IMR-90 (cell line): ENCODE results near the gene YWHAG. TPM values are rescaled to one million over a fixed set of nuclear protein-coding genes. Genes with fewer than 3 reads are reported as not detected.
A peak's percentile ranks its signal among the peaks of the same experiment; 100 is the strongest.

Experiments used
- ATAC-seq: fragments of 200-7000 bp; cut with Tn5 transposase; 2 replicates; pipeline ENCODE4 v1.9.1; 2020; ENCODE audit warnings: low read depth, mild to moderate bottlenecking, moderate library complexity
- BruUV-seq: library from RNA; stranded (reverse); fragments of 400-500 nt; replicated peaks from 2 replicates; lab custom pipeline; 2021; lab: Mats Ljungman, UMichigan
- CTCF ChIA-PET: fragments of 300-600 bp; formaldehyde crosslinking; extraction: SDS; loops from one replicate; lab custom pipeline; 2021; ENCODE audit warnings: antibody characterized with exemption; lab: Yijun Ruan, JAX
- POLR2A ChIA-PET: fragments of 300-600 bp; sonication (Branson Sonifier 250); formaldehyde crosslinking; loops from one replicate; lab custom pipeline; 2022; ENCODE audit warnings: antibody characterized with exemption; ENCODE audit not compliant: unreplicated experiment; lab: Charles Lee
- DNase-seq: peaks from one replicate; pipeline ENCODE4 v3.0.0; 2013
- H2AFZ ChIP-seq: replicated peaks from 2 replicates; pipeline ENCODE3; 2013; ENCODE audit warnings: low read length, mild to moderate bottlenecking; ENCODE audit not compliant: poor library complexity
- H2AK5ac ChIP-seq: 2 replicates; pipeline ENCODE4 v1.6.1; 2013; ENCODE audit warnings: low read depth, low read length, inconsistent platforms
- H2AK9ac ChIP-seq: replicated peaks from 2 replicates; pipeline ENCODE3; 2013; ENCODE audit warnings: mild to moderate bottlenecking, low read depth, low read length, moderate library complexity; ENCODE audit not compliant: poor library complexity
- H2BK120ac ChIP-seq: 2 replicates; pipeline ENCODE4 v1.6.1; 2013; ENCODE audit warnings: low read depth, low read length, inconsistent platforms
- H2BK15ac ChIP-seq: 3 replicates; pipeline ENCODE4 v1.6.1; 2013; ENCODE audit warnings: low read depth, low read length, inconsistent platforms
- H2BK20ac ChIP-seq: 2 replicates; pipeline ENCODE4 v1.6.1; 2013; ENCODE audit warnings: low read depth, mild to moderate bottlenecking, inconsistent platforms, low read length, moderate library complexity
- H2BK5ac ChIP-seq: 2 replicates; pipeline ENCODE4 v1.6.1; 2013; ENCODE audit warnings: mild to moderate bottlenecking, low read depth, low read length, inconsistent platforms; ENCODE audit not compliant: poor library complexity, severe bottlenecking
- H3K14ac ChIP-seq: replicated peaks from 2 replicates; pipeline ENCODE4 v1.6.1; 2013; ENCODE audit warnings: low read depth, low read length, inconsistent platforms
- H3K18ac ChIP-seq: 2 replicates; pipeline ENCODE4 v1.6.1; 2013; ENCODE audit warnings: low read depth, low read length, control low read depth
- H3K23ac ChIP-seq: 2 replicates; pipeline ENCODE4 v1.6.1; 2013; ENCODE audit warnings: low read depth, low read length, inconsistent platforms
- H3K27ac ChIP-seq: 2 replicates; pipeline ENCODE4 v1.5.1; 2013; ENCODE audit warnings: mild to moderate bottlenecking, control low read depth, low read length; ENCODE audit not compliant: insufficient read depth
- H3K27me3 ChIP-seq: 2 replicates; pipeline ENCODE4 v1.6.1; 2013; ENCODE audit warnings: low read length; ENCODE audit not compliant: control insufficient read depth, insufficient read depth
- H3K36me3 ChIP-seq: 2 replicates; pipeline ENCODE4 v1.6.1; 2013; ENCODE audit warnings: low read length, mixed read lengths; ENCODE audit not compliant: control insufficient read depth, insufficient read depth
- H3K4ac ChIP-seq: 2 replicates; pipeline ENCODE4 v1.6.1; 2013; ENCODE audit warnings: low read depth, low read length, inconsistent platforms
- H3K4me1 ChIP-seq: 2 replicates; pipeline ENCODE4 v1.6.1; 2013; ENCODE audit warnings: low read length, mixed read lengths; ENCODE audit not compliant: control insufficient read depth, insufficient read depth
- H3K4me2 ChIP-seq: 2 replicates; pipeline ENCODE4 v1.6.1; 2013; ENCODE audit warnings: low read depth, mild to moderate bottlenecking, control low read depth, low read length, moderate library complexity
- H3K4me3 ChIP-seq: 2 replicates; pipeline ENCODE4 v1.5.1; 2013; ENCODE audit warnings: low read depth, mild to moderate bottlenecking, control low read depth, low read length, moderate library complexity; ENCODE audit not compliant: insufficient read depth
- H3K56ac ChIP-seq: 2 replicates; pipeline ENCODE4 v1.6.1; 2013; ENCODE audit warnings: low read length, inconsistent platforms; ENCODE audit not compliant: insufficient read depth; ENCODE audit errors: extremely low read depth
- H3K79me1 ChIP-seq, 2 experiments: 2 replicates each; pipeline ENCODE4 v1.6.1; 2013; ENCODE audit warnings: low read length in 2 of 2, inconsistent platforms in 1 of 2, low read depth in 1 of 2
- H3K9ac ChIP-seq: 2 replicates; pipeline ENCODE4 v1.6.1; 2013; ENCODE audit warnings: low read depth, low read length, control low read depth
- H3K9me1 ChIP-seq: 2 replicates; pipeline ENCODE4 v1.6.1; 2013; ENCODE audit warnings: low read length, inconsistent platforms; ENCODE audit not compliant: insufficient read depth
- H3K9me3 ChIP-seq: 2 replicates; pipeline ENCODE4 v1.6.1; 2013; ENCODE audit warnings: low read length; ENCODE audit not compliant: control insufficient read depth, insufficient read depth
- H4K20me1 ChIP-seq: 2 replicates; pipeline ENCODE4 v1.6.1; 2013; ENCODE audit warnings: low read length, inconsistent platforms; ENCODE audit not compliant: insufficient read depth
- H4K5ac ChIP-seq: 2 replicates; pipeline ENCODE4 v1.6.1; 2013; ENCODE audit warnings: mild to moderate bottlenecking, low read depth, low read length, control low read depth
- H4K8ac ChIP-seq, 2 experiments: 2 replicates each; pipeline ENCODE4 v1.6.1; 2013; ENCODE audit warnings: low read depth in 2 of 2, low read length in 2 of 2, control low read depth in 1 of 2, inconsistent platforms in 1 of 2
- H4K91ac ChIP-seq: 2 replicates; pipeline ENCODE4 v1.6.1; 2013; ENCODE audit warnings: low read depth, low read length, inconsistent platforms; ENCODE audit not compliant: insufficient read depth
- BHLHE40 ChIP-seq: fragments of 150-350 bp; IDR thresholded peaks from 2 replicates; pipeline ENCODE4 v1.6.1; 2016; ENCODE audit warnings: mild to moderate bottlenecking, low read depth, low read length
- CHD1 ChIP-seq: IDR thresholded peaks from 2 replicates; pipeline ENCODE4 v1.6.1; 2012; ENCODE audit warnings: low read depth, low read length, improper control_type of control experiment
- FOS ChIP-seq: fragments of 150-350 bp; IDR thresholded peaks from 2 replicates; pipeline ENCODE4 v1.6.1; 2016; ENCODE audit warnings: low read depth, low read length
- MAZ ChIP-seq: IDR thresholded peaks from 2 replicates; pipeline ENCODE4 v1.6.1; 2012; ENCODE audit warnings: low read depth, mild to moderate bottlenecking, low read length, improper control_type of control experiment, moderate library complexity, borderline replicate concordance
- MXI1 ChIP-seq: IDR thresholded peaks from 2 replicates; pipeline ENCODE4 v1.6.1; 2012; ENCODE audit warnings: low read depth, mild to moderate bottlenecking, low read length, moderate library complexity, borderline replicate concordance
- POLR2A ChIP-seq: IDR thresholded peaks from 2 replicates; pipeline ENCODE4 v1.6.1; 2012; ENCODE audit warnings: mild to moderate bottlenecking, low read depth, low read length
- RFX5 ChIP-seq: IDR thresholded peaks from 2 replicates; pipeline ENCODE4 v1.8.0; 2012; ENCODE audit warnings: low read depth, mild to moderate bottlenecking, low read length, moderate library complexity
- WGBS, 2 experiments: methylation state at CpG; one replicate each; pipeline versions ENCODE4 v1.1.5 to v1.1.7; 2013; ENCODE audit warnings: missing lambda C conversion rate in 2 of 2; ENCODE audit not compliant: insufficient read length in 1 of 2; ENCODE audit errors: extremely low coverage in 2 of 2; 5-methylcytosine and 5-hydroxymethylcytosine counted together
- dilution Hi-C: fragments of 300-500 bp; cut with HindIII; formaldehyde crosslinking; loops from one replicate; pipeline ENCODE4 v1.14.3; 2018; ENCODE audit warnings: low sequenced_read_pairs; ENCODE audit not compliant: unreplicated experiment
- in situ Hi-C: fragments of 300-500 bp; cut with MboI; formaldehyde crosslinking; loops from 3 replicates; pipeline ENCODE4 v1.14.3; 2019; ENCODE audit warnings: low sequenced_read_pairs, inconsistent platforms, mixed read lengths
- intact Hi-C: fragments of 100-400 bp; cut with micrococcal nuclease; formaldehyde crosslinking; loops from 2 replicates; pipeline ENCODE4 v1.10.0; 2022
- polyA plus RNA-seq, 3 experiments: library from polyadenylated mRNA; depleted of rRNA; stranded (reverse); fragments of >200 nt; gene quantifications; 2 replicates each; pipeline ENCODE4 v1.2.3, GENCODE V29; 2012; ENCODE audit warnings: low replicate concordance in 1 of 3
- total RNA-seq: library from RNA; depleted of rRNA; stranded (reverse); fragments of >200 nt; gene quantifications from 2 replicates; pipeline ENCODE4 v1.2.3, GENCODE V29; 2012
- TF ChIP-seq, protein P1 (sequence below): fragments of 150-350 bp; IDR thresholded peaks from 2 replicates; pipeline ENCODE4 v1.6.1; 2017; ENCODE audit warnings: mild to moderate bottlenecking, antibody characterized with exemption, low read length, low read depth
- TF ChIP-seq, protein P2 (sequence below): fragments of 150-350 bp; IDR thresholded peaks from 2 replicates; pipeline ENCODE4 v1.6.1; 2016; ENCODE audit warnings: low read depth, mild to moderate bottlenecking, low read length, moderate library complexity, borderline replicate concordance

Gene YWHAG
- total and polyA plus RNA-seq, 2 of the 4 experiments (the other 2 are of a cell fraction), result 40.1 to 64.9 TPM

DNA sequence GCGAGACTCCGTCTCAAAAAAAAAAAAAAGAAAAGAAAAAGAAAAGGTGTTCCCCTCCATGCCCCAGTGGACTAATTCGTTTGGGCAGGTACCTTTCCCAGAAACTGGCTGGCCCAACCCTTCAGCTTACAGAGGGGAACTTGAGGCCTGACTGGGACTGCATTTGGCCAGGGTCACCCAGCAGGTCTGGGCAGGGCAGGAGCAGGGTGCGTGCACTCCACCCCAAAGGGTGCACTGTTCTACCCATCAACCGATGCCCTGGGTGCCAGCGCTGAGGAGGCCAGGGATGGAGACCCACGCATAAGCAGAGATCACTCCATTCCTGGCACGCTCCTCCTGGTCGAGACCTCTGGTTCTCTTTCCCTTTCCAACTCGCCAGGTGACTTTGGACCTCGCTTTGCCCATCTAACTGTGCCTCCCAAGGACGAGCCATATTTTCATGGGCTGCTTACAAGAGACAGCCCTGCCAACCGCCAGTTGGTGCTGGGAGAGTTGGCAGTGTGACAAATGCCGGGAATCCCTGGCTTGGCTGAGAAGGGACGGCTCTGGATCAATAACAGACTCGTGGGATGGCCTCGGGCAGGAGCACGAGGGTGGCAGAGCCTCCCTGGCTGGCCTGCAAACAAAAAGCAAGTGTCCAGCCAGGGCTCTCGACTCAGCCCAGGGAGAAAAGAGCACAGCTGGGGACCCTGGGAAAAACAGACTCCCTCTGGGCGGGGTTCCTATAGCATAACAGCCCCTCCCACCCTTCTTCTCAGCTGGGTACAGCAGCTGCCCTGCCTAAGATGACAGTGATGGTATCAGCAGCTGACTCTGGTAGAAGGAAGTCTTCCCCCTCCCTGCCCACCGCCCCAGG, 48.5 kb downstream of the YWHAG start:
- no peak overlapping the region for H3K4me3 ChIP-seq
- no peak for DNase-seq
- 0 out of 2 replicates have a peak, but pooled peaks cover 2% of the 10 kb centered on the region for H3K9me3 ChIP-seq
- no peak overlapping the region for H2AK9ac ChIP-seq
- no peak overlapping the region for H4K91ac ChIP-seq
- no TSS peak for BruUV-seq
- H3K9ac ChIP-seq, result no peak overlapping the region
- dilution Hi-C loops (no loop called here), in situ Hi-C loops (loop anchor here (5.0 kb wide), 1 partner anchor 128 kb away; no protein-coding TSS in a partner anchor), intact Hi-C loops (no loop called here)
- H2BK120ac ChIP-seq, result no peak overlapping the region
- H2BK20ac ChIP-seq, result no peak overlapping the region
- H3K27me3 ChIP-seq, result no peaks in the 10 kb centered on the region
- no peak overlapping the region for H4K8ac ChIP-seq
- peak overlapping the region; percentile 63 for H2AFZ ChIP-seq
- H4K5ac ChIP-seq, result no peak overlapping the region
- no peak overlapping the region for H3K14ac ChIP-seq
- H3K9me1 ChIP-seq, result no peaks in the 10 kb centered on the region
- H3K56ac ChIP-seq, result no peak overlapping the region
- WGBS, 2 experiments, result 73% methylated on average over 5 of the region's 21 CpGs; no CpG with 5 or more reads in 1 of the 2 experiments
- no peak overlapping the region for H3K27ac ChIP-seq
- H3K4me1 ChIP-seq, result peaks cover 6% of the 10 kb centered on the region
- H3K18ac ChIP-seq, result no peak overlapping the region
- no peak overlapping the region for H3K23ac ChIP-seq
- H3K36me3 ChIP-seq, result no peaks in the 10 kb centered on the region
- no peak for TF ChIP-seq CHD1
- no peak for TF ChIP-seq FOS
- TF ChIP-seq, protein P1, sequence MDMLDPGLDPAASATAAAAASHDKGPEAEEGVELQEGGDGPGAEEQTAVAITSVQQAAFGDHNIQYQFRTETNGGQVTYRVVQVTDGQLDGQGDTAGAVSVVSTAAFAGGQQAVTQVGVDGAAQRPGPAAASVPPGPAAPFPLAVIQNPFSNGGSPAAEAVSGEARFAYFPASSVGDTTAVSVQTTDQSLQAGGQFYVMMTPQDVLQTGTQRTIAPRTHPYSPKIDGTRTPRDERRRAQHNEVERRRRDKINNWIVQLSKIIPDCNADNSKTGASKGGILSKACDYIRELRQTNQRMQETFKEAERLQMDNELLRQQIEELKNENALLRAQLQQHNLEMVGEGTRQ, result no peak
- no peak for TF ChIP-seq POLR2A
- TF ChIP-seq, protein P2, sequence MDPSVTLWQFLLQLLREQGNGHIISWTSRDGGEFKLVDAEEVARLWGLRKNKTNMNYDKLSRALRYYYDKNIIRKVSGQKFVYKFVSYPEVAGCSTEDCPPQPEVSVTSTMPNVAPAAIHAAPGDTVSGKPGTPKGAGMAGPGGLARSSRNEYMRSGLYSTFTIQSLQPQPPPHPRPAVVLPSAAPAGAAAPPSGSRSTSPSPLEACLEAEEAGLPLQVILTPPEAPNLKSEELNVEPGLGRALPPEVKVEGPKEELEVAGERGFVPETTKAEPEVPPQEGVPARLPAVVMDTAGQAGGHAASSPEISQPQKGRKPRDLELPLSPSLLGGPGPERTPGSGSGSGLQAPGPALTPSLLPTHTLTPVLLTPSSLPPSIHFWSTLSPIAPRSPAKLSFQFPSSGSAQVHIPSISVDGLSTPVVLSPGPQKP, result no peak
- TF ChIP-seq BHLHE40, result no peak
- no peak for TF ChIP-seq MXI1
- TF ChIP-seq RFX5, result no peak
- TF ChIP-seq MAZ, result no peak
- no peak for ATAC-seq
- H2BK15ac ChIP-seq, result no peak overlapping the region
- H3K79me1 ChIP-seq, result no peaks in the 10 kb centered on the region
- no peak overlapping the region for H3K4me2 ChIP-seq
- H4K20me1 ChIP-seq, result no peaks in the 10 kb centered on the region
- ChIA-PET CTCF (no interaction called here), POLR2A (no interaction called here)
- H2BK5ac ChIP-seq, result no peak overlapping the region
- no peak overlapping the region for H3K4ac ChIP-seq
- no peak overlapping the region for H2AK5ac ChIP-seq
